Mesodermal cell (in vitro differentiated cells): ENCODE measurements around the gene NOP14.

Experiments used
- H3K27ac ChIP-seq: 2 replicates; pipeline ENCODE4 v1.7.0; 2013; ENCODE audit warnings: mild to moderate bottlenecking, low read depth, low read length, moderate library complexity; ENCODE audit not compliant: severe bottlenecking
- H3K36me3 ChIP-seq: 2 replicates; pipeline ENCODE4 v1.7.1; 2013; ENCODE audit warnings: mild to moderate bottlenecking, low read length, moderate library complexity; ENCODE audit not compliant: control insufficient read depth, insufficient read depth
- H3K4me1 ChIP-seq: one replicate; pipeline ENCODE4 v1.7.1; 2013; ENCODE audit warnings: mild to moderate bottlenecking, low read length; ENCODE audit not compliant: insufficient read depth, control insufficient read depth, poor library complexity, severe bottlenecking
- H3K4me3 ChIP-seq: 2 replicates; pipeline ENCODE4 v1.7.0; 2013; ENCODE audit warnings: low read length, control low read depth, mild to moderate bottlenecking; ENCODE audit not compliant: insufficient read depth, poor library complexity, severe bottlenecking; ENCODE audit errors: extremely low read depth
- H3K9me3 ChIP-seq: 2 replicates; pipeline ENCODE4 v1.7.1; 2013; ENCODE audit warnings: mild to moderate bottlenecking, low read length, moderate library complexity; ENCODE audit not compliant: control insufficient read depth
- WGBS, 2 experiments: methylation state at CpG; one replicate each; pipeline ENCODE4 v1.1.5; 2013; ENCODE audit warnings: missing lambda C conversion rate in 2 of 2; ENCODE audit not compliant: insufficient coverage in 2 of 2; 5-methylcytosine and 5-hydroxymethylcytosine counted together

Gene NOP14

GRCh38 chr4:2930135-2930757 is 33.0 kb downstream of the NOP14 start:
- Histone ChIP-seq H3K36me3 (peaks cover 71% of the 10 kb centered on the region), H3K4me3 (no peak overlapping the region), H3K4me1 (peaks cover 5% of the 10 kb centered on the region), H3K27ac (no peak overlapping the region), H3K9me3 (no peaks in the 10 kb centered on the region)
- 93 to 97% methylated on average over 9 to 10 of the region's 12 CpGs for WGBS, 2 experiments

DNA sequence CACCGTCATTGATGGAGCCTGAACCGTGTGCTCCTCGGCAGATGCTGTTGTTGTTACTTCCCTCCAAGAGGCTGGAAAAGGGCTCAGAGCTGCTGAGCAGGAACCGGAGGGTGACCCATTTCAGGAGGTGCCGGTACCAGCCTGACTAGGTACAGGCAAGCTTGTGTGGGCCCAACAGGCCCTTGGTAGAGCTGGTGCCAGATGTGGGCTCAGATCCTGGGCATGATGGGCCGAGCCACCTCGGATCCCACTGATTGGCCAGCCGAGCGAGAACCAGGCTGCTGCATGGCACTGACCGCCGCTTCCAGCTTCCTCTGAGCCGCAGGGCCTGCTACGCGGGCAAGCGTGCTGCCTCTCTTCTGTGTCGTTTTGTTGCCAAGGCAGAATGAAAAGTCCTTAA is 33.7 kb downstream of the NOP14 start:
- 93 to 98% methylated on average over 16 of the region's 16 CpGs for WGBS, 2 experiments
- Histone ChIP-seq H3K9me3 (no peaks in the 10 kb centered on the region), H3K27ac (no peak overlapping the region), H3K4me3 (no peak overlapping the region), H3K36me3 (peaks cover 79% of the 10 kb centered on the region), H3K4me1 (peaks cover 5% of the 10 kb centered on the region)

- no peak overlapping the region for H3K27ac ChIP-seq
- H3K4me1 ChIP-seq = peaks cover 8% of the 10 kb centered on the region
- H3K36me3 ChIP-seq = peaks cover 89% of the 10 kb centered on the region
- no peak overlapping the region for H3K4me3 ChIP-seq
- H3K9me3 ChIP-seq = no peaks in the 10 kb centered on the region
- 91 to 92% methylated on average over 27 to 32 of the region's 32 CpGs for WGBS, 2 experiments
These were observed 34.7 kb downstream of the NOP14 start for GRCh38 chr4:2928242-2929176.

- Histone ChIP-seq H3K27ac (no peak overlapping the region), H3K4me1 (peaks cover 12% of the 10 kb centered on the region), H3K36me3 (peaks cover 89% of the 10 kb centered on the region), H3K4me3 (no peak overlapping the region), H3K9me3 (no peaks in the 10 kb centered on the region)
- 92% methylated on average over 10 of the region's 12 CpGs for WGBS, 2 experiments
These were observed 35.5 kb downstream of the NOP14 start for GRCh38 chr4:2927696-2928075.

DNA sequence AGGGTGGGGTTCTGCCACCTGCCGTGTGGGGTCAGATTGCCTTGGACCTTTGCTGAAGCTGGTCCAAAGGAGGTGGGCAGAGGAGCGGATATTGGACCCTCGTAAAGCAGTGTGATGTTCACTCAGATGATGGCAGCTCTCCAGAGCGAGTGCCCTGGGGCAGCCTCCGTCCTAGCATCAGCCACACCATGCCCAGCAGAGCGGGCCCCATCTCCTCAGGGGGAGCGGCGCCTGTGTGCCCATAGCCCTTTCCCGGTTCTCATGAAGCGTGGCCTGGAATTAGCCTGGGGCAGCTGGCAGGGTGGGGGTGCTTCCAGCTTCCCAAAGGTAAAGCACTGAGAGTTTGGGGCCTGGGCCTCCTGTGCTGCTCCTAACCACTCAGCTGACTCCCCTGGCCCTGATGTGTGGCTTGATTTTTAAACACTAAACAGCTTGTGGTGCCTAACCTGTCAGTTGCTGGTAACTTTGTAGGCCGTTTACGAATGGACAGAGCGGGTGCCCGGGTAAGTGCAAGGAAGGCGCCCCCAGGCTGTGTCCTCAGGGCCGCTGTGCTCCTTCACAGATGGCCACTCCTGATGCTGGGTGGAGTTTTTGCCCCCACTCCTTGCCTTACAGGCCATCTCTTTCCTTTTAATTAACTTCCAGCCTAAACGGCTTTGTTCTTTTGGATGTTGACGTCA is 36.0 kb downstream of the NOP14 start:
- H3K4me3 ChIP-seq = no peak overlapping the region
- H3K9me3 ChIP-seq = no peaks in the 10 kb centered on the region
- peaks cover 84% of the 10 kb centered on the region for H3K36me3 ChIP-seq
- H3K4me1 ChIP-seq = peaks cover 17% of the 10 kb centered on the region
- whole genome bisulfite sequencing, 2 experiments = 99% methylated on average over 16 to 17 of the region's 18 CpGs
- no peak overlapping the region for H3K27ac ChIP-seq

DNA sequence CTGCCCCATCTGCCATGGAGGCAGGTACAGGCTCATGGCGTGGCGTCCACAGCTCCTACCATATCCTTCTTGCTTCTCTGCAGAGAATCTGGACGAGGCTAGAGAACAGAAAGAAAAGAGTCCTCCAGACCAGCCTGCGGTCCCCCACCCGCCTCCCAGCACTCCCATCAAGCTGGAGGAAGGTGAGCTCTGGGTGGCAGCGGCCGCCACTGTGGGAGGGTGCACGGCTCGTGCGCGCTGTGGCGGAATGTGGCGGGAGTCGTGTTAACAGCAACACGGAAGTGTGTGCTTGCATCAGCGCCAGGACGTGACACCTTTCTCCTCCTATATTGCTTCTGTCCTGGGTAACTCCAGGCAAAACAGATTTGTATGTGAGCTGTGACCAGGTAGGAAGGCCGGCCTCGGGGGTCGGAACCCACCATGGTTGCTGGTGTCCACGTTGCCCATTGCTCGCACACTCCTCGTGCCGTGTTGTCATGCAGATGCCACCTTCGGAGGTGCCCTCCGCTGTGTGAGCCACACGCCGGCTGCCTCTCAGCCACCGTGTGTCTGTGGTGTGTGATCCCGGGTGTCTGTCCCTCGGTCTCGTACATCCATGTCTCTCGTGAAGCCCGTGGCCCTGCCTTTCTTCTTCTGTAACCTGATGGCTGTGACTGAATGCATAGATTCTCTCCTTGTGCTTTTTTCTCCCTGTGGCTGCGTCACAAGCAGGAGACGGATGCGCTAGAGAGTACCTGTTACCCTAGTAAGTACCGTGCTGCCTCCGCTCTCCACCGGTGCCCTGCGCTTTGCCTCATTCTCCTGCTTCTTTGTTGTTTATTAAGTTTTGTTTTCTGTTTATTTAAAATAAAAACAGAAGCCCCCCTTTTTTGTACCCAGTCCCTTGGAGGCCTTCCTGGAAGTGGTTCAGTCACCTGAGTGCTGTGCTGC is 37.0 kb downstream of the NOP14 start:
- Histone ChIP-seq H3K4me1 (peaks cover 18% of the 10 kb centered on the region), H3K4me3 (no peak overlapping the region), H3K27ac (no peak overlapping the region), H3K9me3 (no peaks in the 10 kb centered on the region), H3K36me3 (peaks cover 75% of the 10 kb centered on the region)
- WGBS, 2 experiments = 92 to 93% methylated on average over 29 to 31 of the region's 41 CpGs

DNA sequence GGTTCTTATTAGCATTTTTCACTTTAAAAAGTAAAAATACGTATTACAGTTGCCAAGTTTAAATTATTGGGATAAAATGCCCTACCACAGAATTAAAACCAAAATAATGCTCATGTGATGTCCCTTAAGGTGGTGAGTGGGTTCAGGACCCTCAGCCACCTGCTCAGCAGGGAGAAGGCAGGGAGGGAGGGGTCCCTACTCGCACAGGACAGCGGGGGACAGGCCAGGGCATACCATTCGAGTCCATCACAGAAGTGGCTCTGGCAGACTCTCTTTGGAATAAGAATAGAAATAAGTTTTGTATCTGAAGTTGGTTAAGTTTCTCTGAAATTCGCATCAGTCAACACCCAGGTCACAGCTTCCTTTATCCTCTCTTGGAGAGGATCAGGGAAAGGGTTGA is 37.7 kb downstream of the NOP14 start:
- Histone ChIP-seq H3K36me3 (peaks cover 77% of the 10 kb centered on the region), H3K9me3 (no peaks in the 10 kb centered on the region), H3K4me1 (peaks cover 18% of the 10 kb centered on the region), H3K4me3 (no peak overlapping the region), H3K27ac (no peak overlapping the region)
- WGBS, 2 experiments = 80 to 91% methylated on average over 3 of the region's 5 CpGs

- Histone ChIP-seq H3K4me3 (no peak overlapping the region), H3K27ac (no peak overlapping the region), H3K36me3 (peaks cover 77% of the 10 kb centered on the region), H3K9me3 (no peaks in the 10 kb centered on the region), H3K4me1 (peaks cover 18% of the 10 kb centered on the region)
- 91 to 92% methylated on average over 7 of the region's 7 CpGs for WGBS, 2 experiments
These were observed 38.4 kb downstream of the NOP14 start for GRCh38 chr4:2924765-2925301.

DNA sequence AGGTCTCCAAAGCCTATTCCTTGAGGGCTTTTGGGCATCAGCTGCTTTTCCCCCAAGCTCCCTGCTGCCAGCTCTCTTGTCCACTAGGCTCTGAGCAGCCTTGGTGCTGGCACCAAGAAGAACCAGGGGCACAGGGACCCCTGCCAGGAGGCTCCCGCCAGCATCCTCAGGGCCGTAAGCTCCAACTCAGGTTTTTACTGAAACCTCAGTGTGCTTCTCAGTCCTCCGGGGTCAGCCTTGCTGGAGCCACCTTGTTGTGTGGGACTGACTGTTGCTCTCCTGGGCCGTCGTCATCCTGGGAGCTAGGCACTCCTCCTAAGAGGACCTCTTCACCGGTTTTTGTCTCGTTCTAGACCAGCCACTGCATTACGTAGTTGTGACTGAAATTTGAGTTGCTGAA is 38.9 kb downstream of the NOP14 start:
- Histone ChIP-seq H3K9me3 (no peaks in the 10 kb centered on the region), H3K27ac (no peak overlapping the region), H3K4me1 (peaks cover 18% of the 10 kb centered on the region), H3K4me3 (no peak overlapping the region), H3K36me3 (peaks cover 75% of the 10 kb centered on the region)
- WGBS, 2 experiments = 96 to 100% methylated on average over 7 to 8 of the region's 8 CpGs
